PC-9 (cell line): Measurements from ENCODE around the gene SEZ6L.

Source experiments
- CTCF ChIP-seq: fragments of 200-600 bp; sonication (generic); conservative IDR thresholded peaks from 2 replicates; pipeline ENCODE4 v1.6.1; 2017; ENCODE audit warnings: mixed run types, antibody characterized with exemption, mild to moderate bottlenecking, moderate library complexity
- EZH2 ChIP-seq: fragments of 200-600 bp; sonication (generic); IDR thresholded peaks from 2 replicates; pipeline ENCODE4 v1.8.0; 2017; ENCODE audit warnings: antibody characterized with exemption, low read depth

GRCh38 chr22:26395926-26396325, 226.7 kb downstream of the SEZ6L start:
- TF ChIP-seq CTCF (no peak), EZH2 (no peak)
